Measurements from ENCODE around the gene GALR3.

- no peak for TF ChIP-seq POLR2A (IDR thresholded peaks at IDR 0.05; ENCODE audit: low read depth, low read length)
- TF ChIP-seq, protein P1, sequence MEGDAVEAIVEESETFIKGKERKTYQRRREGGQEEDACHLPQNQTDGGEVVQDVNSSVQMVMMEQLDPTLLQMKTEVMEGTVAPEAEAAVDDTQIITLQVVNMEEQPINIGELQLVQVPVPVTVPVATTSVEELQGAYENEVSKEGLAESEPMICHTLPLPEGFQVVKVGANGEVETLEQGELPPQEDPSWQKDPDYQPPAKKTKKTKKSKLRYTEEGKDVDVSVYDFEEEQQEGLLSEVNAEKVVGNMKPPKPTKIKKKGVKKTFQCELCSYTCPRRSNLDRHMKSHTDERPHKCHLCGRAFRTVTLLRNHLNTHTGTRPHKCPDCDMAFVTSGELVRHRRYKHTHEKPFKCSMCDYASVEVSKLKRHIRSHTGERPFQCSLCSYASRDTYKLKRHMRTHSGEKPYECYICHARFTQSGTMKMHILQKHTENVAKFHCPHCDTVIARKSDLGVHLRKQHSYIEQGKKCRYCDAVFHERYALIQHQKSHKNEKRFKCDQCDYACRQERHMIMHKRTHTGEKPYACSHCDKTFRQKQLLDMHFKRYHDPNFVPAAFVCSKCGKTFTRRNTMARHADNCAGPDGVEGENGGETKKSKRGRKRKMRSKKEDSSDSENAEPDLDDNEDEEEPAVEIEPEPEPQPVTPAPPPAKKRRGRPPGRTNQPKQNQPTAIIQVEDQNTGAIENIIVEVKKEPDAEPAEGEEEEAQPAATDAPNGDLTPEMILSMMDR (conservative IDR thresholded peaks at IDR 0.05; ENCODE audit: low read depth, low read length): no peak
- TF ChIP-seq MXI1 (IDR thresholded peaks at IDR 0.05; ENCODE audit: borderline replicate concordance, low read depth, low read length): no peak
- no peak for TF ChIP-seq FOS (IDR thresholded peaks at IDR 0.05; ENCODE audit: low read depth, low read length)
- no peak for TF ChIP-seq CEBPB (IDR thresholded peaks at IDR 0.05; ENCODE audit: low read depth, low read length)
- no peak for TF ChIP-seq CHD1 (IDR thresholded peaks at IDR 0.05; ENCODE audit: low read depth, low read length)
- no peak for TF ChIP-seq RFX5 (IDR thresholded peaks at IDR 0.05; ENCODE audit: low read depth, low read length)
- TF ChIP-seq, protein P2, sequence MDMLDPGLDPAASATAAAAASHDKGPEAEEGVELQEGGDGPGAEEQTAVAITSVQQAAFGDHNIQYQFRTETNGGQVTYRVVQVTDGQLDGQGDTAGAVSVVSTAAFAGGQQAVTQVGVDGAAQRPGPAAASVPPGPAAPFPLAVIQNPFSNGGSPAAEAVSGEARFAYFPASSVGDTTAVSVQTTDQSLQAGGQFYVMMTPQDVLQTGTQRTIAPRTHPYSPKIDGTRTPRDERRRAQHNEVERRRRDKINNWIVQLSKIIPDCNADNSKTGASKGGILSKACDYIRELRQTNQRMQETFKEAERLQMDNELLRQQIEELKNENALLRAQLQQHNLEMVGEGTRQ (IDR thresholded peaks at IDR 0.05; ENCODE audit: low read depth, low read length): no peak
These were observed 20.0 kb upstream of the GALR3 start for GRCh38 chr22:37803195-37803638.

All from IMR-90 (cell line).